ENCODE data around the gene BMS1. TPM values are rescaled to one million over a fixed set of nuclear protein-coding genes. Genes with fewer than 3 reads are reported as not detected.
"Not testable (repeated sequence)": the region's sequence is repeated elsewhere in the genome, so short reads cannot be mapped to it uniquely, and the experiment has no call there.

Gene BMS1
- total and polyA plus RNA-seq, 2 of the 8 experiments (the other 6 are each of a cell fraction or from before 2014, with no cell fraction given): 3.7 to 34.6 TPM

DNA sequence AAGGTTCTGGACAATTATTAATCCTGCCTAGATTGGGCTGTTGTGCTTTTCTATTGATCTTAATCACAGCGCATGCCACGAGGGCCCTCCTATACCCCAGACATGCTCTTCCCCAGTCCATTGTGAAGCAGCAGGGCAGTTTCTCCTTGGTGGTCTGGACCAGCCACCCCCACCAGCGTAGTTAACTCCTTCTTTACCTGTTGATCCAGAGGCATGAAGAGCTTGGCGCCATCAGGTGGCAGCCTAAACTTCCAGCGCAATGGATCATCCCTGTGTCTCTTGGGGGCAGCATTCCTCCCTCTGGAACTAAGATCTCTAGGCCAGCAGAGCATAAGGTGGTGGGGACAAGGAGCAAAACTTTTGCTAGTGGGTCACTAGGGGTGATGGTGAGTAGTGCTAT, 62.2 kb downstream of the BMS1 start:
- H3K9ac ChIP-seq (replicated peaks in 1 of 4; ENCODE audit: extremely low read depth in 1 of 4, low read depth in 3 of 4, low read length in 3 of 4); FAIRE-seq; H3K36me3 ChIP-seq (ENCODE audit: control insufficient read depth in 2 of 4, insufficient read depth in 4 of 4, low read length in 3 of 4); H3K79me2 ChIP-seq (ENCODE audit: control insufficient read depth in 1 of 2, insufficient read depth in 2 of 2, low read length in 2 of 2); DNase-seq (ENCODE audit: low read depth in 1 of 2, low spot score in 2 of 2); H3K4me1 ChIP-seq (replicated peaks in 1 of 4; ENCODE audit: control insufficient read depth in 3 of 4, insufficient read depth in 4 of 4, low read length in 3 of 4); H2BK20ac ChIP-seq (ENCODE audit: low read length); H3K79me1 ChIP-seq (ENCODE audit: low read depth, low read length); H3K27me3 ChIP-seq (replicated peaks in 1 of 4; ENCODE audit: control insufficient read depth in 3 of 4, extremely low read depth in 1 of 4, insufficient read depth in 3 of 4, low read length in 3 of 4); H4K8ac ChIP-seq (ENCODE audit: extremely low read depth, insufficient read depth, low read length); H2BK12ac ChIP-seq (ENCODE audit: low read depth, low read length); H4K20me1 ChIP-seq (replicated peaks in 1 of 2; ENCODE audit: control insufficient read depth in 1 of 2, insufficient read depth in 2 of 2, low read length in 2 of 2); H3K56ac ChIP-seq (replicated peaks; ENCODE audit: insufficient read length, low read depth, low read length); H3K23me2 ChIP-seq (ENCODE audit: low read depth, low read length); H3K4ac ChIP-seq (replicated peaks; ENCODE audit: insufficient read length, low read depth, low read length); H3K23ac ChIP-seq (ENCODE audit: insufficient read length); H2AK5ac ChIP-seq (ENCODE audit: low read depth, low read length); H3K18ac ChIP-seq (ENCODE audit: extremely low read depth, low read length); H2BK5ac ChIP-seq (ENCODE audit: low read depth, low read length); H3K27ac ChIP-seq (ENCODE audit: low read depth, low read length); H4K5ac ChIP-seq (ENCODE audit: insufficient read length, low read depth, low read length); H2BK120ac ChIP-seq (replicated peaks; ENCODE audit: low read depth, low read length); H3K14ac ChIP-seq (ENCODE audit: insufficient read length); H4K91ac ChIP-seq (replicated peaks; ENCODE audit: insufficient read length, low read length): not testable (repeated sequence)
- H3K9me3 ChIP-seq (ENCODE audit: insufficient read depth in 2 of 2, low read depth in 1 of 2, low read length in 1 of 2): peaks cover 15 to 21% of the 10 kb centered on the region in 2 experiments
- ChIA-PET CTCF (ENCODE audit: partially characterized antibody) (interaction anchor here (0.6 to 1.1 kb wide), 5 partner anchors 17 to 249 kb away, joined by 3 to 5 read pairs (median 3); no protein-coding TSS in a partner anchor), POLR2A (ENCODE audit: partially characterized antibody) (interaction anchor here (1.0 kb wide), 1 partner anchor 18 kb away, joined by 5 read pairs; no protein-coding TSS in a partner anchor)
- H2AFZ ChIP-seq (ENCODE audit: low read length): peak overlapping the region; percentile 95; the same call in 1 of the 2 replicates
- WGBS, 2 experiments (ENCODE audit: extremely low coverage in 1 of 2, insufficient coverage in 1 of 2, insufficient read length in 1 of 2, insufficient replicate concordance in 2 of 2, low coverage in 1 of 2, low lambda C conversion rate in 2 of 2, missing lambda C conversion rate in 1 of 2): 21% methylated on average over 5 of the region's 5 CpGs; no CpG with 5 or more reads in 1 of the 2 experiments
- TF ChIP-seq, protein P1, sequence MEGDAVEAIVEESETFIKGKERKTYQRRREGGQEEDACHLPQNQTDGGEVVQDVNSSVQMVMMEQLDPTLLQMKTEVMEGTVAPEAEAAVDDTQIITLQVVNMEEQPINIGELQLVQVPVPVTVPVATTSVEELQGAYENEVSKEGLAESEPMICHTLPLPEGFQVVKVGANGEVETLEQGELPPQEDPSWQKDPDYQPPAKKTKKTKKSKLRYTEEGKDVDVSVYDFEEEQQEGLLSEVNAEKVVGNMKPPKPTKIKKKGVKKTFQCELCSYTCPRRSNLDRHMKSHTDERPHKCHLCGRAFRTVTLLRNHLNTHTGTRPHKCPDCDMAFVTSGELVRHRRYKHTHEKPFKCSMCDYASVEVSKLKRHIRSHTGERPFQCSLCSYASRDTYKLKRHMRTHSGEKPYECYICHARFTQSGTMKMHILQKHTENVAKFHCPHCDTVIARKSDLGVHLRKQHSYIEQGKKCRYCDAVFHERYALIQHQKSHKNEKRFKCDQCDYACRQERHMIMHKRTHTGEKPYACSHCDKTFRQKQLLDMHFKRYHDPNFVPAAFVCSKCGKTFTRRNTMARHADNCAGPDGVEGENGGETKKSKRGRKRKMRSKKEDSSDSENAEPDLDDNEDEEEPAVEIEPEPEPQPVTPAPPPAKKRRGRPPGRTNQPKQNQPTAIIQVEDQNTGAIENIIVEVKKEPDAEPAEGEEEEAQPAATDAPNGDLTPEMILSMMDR (IDR thresholded peaks at IDR 0.05; ENCODE audit: control extremely low read depth in 1 of 3, insufficient read depth in 1 of 3, low read depth in 1 of 3, low read length in 3 of 3): peak; percentile 56 to 65 (median 64)
- peak; percentile 40 to 56 for TF ChIP-seq RAD21 (IDR thresholded peaks at IDR 0.05 in 1 of 2, conservative IDR thresholded peaks at IDR 0.05 in 1 of 2; ENCODE audit: low read depth in 2 of 2, low read length in 2 of 2)
- peak overlapping the region in 1 of 4 experiments; percentile 21; a peak in 1 of 8 replicates for H3K4me3 ChIP-seq (ENCODE audit: extremely low read depth in 1 of 4, insufficient read depth in 2 of 4, low read depth in 3 of 4, low read length in 4 of 4)
- peak overlapping the region; percentile 40 to 46; a peak in 3 of 4 replicates for H3K4me2 ChIP-seq (ENCODE audit: insufficient read depth in 1 of 2, low read depth in 2 of 2, low read length in 2 of 2)
- H2BK15ac ChIP-seq (ENCODE audit: low read length): peak overlapping the region; percentile 32; the same call in 1 of the 2 replicates
